ENCODE data around the gene ARHGAP42.

ARHGAP42 gene

DNA sequence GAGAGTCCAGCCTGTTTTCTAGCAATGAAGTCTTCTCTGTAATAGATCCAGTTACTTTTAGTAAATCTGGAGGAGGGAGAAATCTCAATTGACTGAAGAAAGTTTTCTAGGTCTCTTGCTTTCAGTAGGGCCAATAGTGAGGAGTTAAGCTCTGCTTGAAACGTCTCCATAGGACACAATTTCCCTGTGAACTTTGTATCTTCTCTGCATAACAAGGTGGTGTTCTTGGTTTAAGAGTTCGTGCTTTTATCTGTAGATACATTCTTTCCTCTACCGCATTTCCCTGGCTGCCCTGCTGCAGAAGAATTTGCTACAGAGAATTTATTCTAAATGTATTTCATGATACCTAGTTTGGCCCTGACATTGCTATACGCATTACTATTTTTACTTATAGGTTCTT is 183.1 kb downstream of the ARHGAP42 start:
- H3K9ac ChIP-seq (ENCODE audit: low read length): no peak overlapping the region
- no peak overlapping the region for H3K4me3 ChIP-seq (ENCODE audit: insufficient read depth, low read length, poor library complexity, severe bottlenecking)
- no peak overlapping the region for H3K27ac ChIP-seq (ENCODE audit: low read depth, low read length)
- H3F3A ChIP-seq (ENCODE audit: insufficient read depth): no peaks in the 10 kb centered on the region
- H3K9me3 ChIP-seq (ENCODE audit: insufficient read depth, low read length): no peaks in the 10 kb centered on the region
- no peak overlapping the region for H3K4me2 ChIP-seq (ENCODE audit: low read depth, low read length, poor library complexity, severe bottlenecking)
- H3K27me3 ChIP-seq (ENCODE audit: low read length): no peaks in the 10 kb centered on the region
- H3K79me2 ChIP-seq (ENCODE audit: insufficient read depth, low read length): no peaks in the 10 kb centered on the region
- no peak for TF ChIP-seq EZH2phosphoT487 (conservative IDR thresholded peaks at IDR 0.05; ENCODE audit: low read length)
- TF ChIP-seq, protein P1, sequence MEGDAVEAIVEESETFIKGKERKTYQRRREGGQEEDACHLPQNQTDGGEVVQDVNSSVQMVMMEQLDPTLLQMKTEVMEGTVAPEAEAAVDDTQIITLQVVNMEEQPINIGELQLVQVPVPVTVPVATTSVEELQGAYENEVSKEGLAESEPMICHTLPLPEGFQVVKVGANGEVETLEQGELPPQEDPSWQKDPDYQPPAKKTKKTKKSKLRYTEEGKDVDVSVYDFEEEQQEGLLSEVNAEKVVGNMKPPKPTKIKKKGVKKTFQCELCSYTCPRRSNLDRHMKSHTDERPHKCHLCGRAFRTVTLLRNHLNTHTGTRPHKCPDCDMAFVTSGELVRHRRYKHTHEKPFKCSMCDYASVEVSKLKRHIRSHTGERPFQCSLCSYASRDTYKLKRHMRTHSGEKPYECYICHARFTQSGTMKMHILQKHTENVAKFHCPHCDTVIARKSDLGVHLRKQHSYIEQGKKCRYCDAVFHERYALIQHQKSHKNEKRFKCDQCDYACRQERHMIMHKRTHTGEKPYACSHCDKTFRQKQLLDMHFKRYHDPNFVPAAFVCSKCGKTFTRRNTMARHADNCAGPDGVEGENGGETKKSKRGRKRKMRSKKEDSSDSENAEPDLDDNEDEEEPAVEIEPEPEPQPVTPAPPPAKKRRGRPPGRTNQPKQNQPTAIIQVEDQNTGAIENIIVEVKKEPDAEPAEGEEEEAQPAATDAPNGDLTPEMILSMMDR (IDR thresholded peaks at IDR 0.05; ENCODE audit: insufficient read depth, low read length, poor library complexity, severe bottlenecking): no peak
- no peak overlapping the region for H2AFZ ChIP-seq (ENCODE audit: low read depth, low read length, severe bottlenecking)
- H3K9me2 ChIP-seq (replicated peaks; ENCODE audit: insufficient read depth, low read length): no peaks in the 10 kb centered on the region
- H3K36me3 ChIP-seq (ENCODE audit: low read length): no peaks in the 10 kb centered on the region
- no peaks in the 10 kb centered on the region for H4K20me1 ChIP-seq (ENCODE audit: low read depth, low read length)

DNA sequence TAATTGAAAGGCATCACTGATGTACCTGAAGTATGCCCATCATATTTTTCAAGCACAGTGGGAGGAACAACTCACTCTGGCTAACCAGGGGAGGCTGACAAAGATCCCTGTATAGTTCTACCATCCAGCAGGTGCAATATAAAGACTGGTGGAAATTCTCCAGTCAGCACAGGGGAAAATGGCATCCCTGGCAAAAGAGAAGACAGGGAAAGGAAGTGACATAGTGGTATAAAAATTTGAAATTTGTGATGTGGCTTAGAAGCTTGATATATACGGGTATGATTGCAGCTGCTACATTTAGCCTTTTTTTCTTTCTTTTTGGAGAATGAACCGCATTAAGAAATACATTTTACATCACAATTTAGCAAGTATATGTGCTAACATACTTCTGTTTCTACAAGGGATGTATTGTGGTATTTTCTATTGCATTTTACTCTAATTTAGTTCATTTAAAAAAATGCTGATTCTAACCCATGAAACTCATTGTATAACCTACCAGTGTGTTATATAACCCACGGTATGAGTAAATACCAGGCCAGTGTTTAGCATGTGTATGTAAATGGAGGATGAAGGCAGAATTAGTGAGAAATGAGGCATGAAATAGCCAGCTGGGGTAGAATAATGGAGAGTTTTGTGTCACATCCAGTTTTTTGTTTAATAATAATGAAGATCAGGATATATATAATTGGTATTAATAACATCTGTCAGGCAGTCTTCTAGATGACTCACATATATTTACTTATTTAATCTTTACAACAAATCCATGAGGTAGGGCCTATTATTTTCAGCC is 186.1 kb downstream of the ARHGAP42 start:
- no peak overlapping the region for H3K27ac ChIP-seq (ENCODE audit: low read depth, low read length)
- H2AFZ ChIP-seq (ENCODE audit: low read depth, low read length, severe bottlenecking): no peak overlapping the region
- H3F3A ChIP-seq (ENCODE audit: insufficient read depth): no peaks in the 10 kb centered on the region
- H3K9me2 ChIP-seq (replicated peaks; ENCODE audit: insufficient read depth, low read length): no peaks in the 10 kb centered on the region
- no peak for TF ChIP-seq EZH2phosphoT487 (conservative IDR thresholded peaks at IDR 0.05; ENCODE audit: low read length)
- TF ChIP-seq, protein P1 (IDR thresholded peaks at IDR 0.05; ENCODE audit: insufficient read depth, low read length, poor library complexity, severe bottlenecking): no peak
- no peaks in the 10 kb centered on the region for H3K36me3 ChIP-seq (ENCODE audit: low read length)
- no peaks in the 10 kb centered on the region for H4K20me1 ChIP-seq (ENCODE audit: low read depth, low read length)
- H3K4me3 ChIP-seq (ENCODE audit: insufficient read depth, low read length, poor library complexity, severe bottlenecking): no peak overlapping the region
- H3K27me3 ChIP-seq (ENCODE audit: low read length): no peaks in the 10 kb centered on the region
- H3K9me3 ChIP-seq (ENCODE audit: insufficient read depth, low read length): no peaks in the 10 kb centered on the region
- no peaks in the 10 kb centered on the region for H3K79me2 ChIP-seq (ENCODE audit: insufficient read depth, low read length)
- no peak overlapping the region for H3K9ac ChIP-seq (ENCODE audit: low read length)
- no peak overlapping the region for H3K4me2 ChIP-seq (ENCODE audit: low read depth, low read length, poor library complexity, severe bottlenecking)

DNA sequence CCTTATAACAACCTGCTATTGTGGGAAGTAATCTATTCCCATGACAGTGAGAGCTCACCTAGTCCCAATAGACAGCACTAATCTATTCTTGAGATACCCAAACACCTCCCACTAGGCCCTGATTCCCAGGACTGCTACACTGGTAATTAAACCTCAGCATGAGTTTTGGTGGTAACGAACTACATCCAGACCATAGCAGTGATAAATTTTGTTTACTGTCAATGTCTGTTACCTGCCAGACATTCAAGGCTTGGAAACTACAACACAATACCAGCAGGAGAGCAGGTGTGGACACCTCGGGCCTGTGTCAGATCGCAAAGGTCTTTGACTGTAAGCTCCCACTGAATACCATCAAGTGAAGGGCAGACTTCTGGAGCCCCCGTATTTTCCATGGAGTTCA is 187.1 kb downstream of the ARHGAP42 start:
- Histone ChIP-seq H3K9me2 (replicated peaks; ENCODE audit: insufficient read depth, low read length) (no peaks in the 10 kb centered on the region), H4K20me1 (ENCODE audit: low read depth, low read length) (no peaks in the 10 kb centered on the region), H3K9ac (ENCODE audit: low read length) (no peak overlapping the region), H3K9me3 (ENCODE audit: insufficient read depth, low read length) (no peaks in the 10 kb centered on the region), H3K36me3 (ENCODE audit: low read length) (no peaks in the 10 kb centered on the region), H3K79me2 (ENCODE audit: insufficient read depth, low read length) (no peaks in the 10 kb centered on the region), H3K27ac (ENCODE audit: low read depth, low read length) (no peak overlapping the region), H3F3A (ENCODE audit: insufficient read depth) (no peaks in the 10 kb centered on the region), H2AFZ (ENCODE audit: low read depth, low read length, severe bottlenecking) (no peak overlapping the region), H3K27me3 (ENCODE audit: low read length) (no peaks in the 10 kb centered on the region), H3K4me2 (ENCODE audit: low read depth, low read length, poor library complexity, severe bottlenecking) (no peak overlapping the region), H3K4me3 (ENCODE audit: insufficient read depth, low read length, poor library complexity, severe bottlenecking) (no peak overlapping the region)
- TF ChIP-seq, protein P1 (IDR thresholded peaks at IDR 0.05; ENCODE audit: insufficient read depth, low read length, poor library complexity, severe bottlenecking): no peak
- no peak for TF ChIP-seq EZH2phosphoT487 (conservative IDR thresholded peaks at IDR 0.05; ENCODE audit: low read length)

Data from SU-DHL-6 (cell line).